GM12872 (cell line): ENCODE results near the gene VCL.

Experiments used
- TF ChIP-seq, protein P1 (sequence below): IDR thresholded peaks from 3 replicates; pipeline ENCODE4 v1.5.1; 2011; ENCODE audit warnings: low read depth, mild to moderate bottlenecking, low read length, moderate library complexity; ENCODE audit not compliant: insufficient read depth

Gene VCL

DNA sequence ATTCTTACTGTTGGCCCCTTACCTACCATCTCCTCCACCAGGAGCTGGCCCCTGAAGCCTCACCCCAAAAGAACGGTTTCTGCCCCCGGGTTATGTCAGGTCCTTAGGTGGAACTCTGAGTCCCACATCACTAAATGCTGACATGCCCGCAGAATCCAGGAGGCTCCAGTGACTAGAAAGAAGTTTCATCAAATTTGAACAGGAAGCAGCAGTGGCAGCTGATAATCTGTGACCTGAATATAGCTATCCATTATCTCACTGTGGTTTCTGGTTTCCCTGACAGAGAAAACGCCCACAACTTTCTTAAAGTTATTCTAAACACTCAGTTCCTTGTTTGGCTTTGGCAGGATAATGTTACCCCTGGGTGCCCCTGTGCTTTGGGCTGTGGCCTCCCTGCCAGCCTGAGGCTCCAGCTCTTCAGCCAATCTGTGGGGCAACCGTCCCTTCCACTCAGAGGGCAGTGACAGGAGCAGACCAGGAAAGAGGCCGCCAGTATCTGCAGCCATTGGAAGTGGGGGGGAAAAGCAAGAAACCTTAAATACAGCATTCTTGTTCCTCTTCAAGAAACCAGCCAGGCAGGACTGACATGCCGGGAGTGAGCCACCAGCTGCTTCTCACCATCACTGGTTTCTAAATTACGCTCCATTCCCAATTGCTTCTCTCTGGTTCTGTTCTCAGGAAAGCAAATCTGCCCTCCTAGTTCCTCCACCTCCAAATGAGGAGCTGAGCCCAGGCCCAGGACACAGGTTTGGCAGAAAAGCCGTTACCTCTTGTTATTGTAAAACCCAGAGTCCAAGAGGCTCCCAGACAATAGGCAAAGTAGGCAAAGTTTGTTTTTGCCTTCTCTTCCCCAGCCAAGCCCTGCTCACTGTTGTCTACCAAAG, 41.2 kb upstream of the VCL start:
- TF ChIP-seq, protein P1, sequence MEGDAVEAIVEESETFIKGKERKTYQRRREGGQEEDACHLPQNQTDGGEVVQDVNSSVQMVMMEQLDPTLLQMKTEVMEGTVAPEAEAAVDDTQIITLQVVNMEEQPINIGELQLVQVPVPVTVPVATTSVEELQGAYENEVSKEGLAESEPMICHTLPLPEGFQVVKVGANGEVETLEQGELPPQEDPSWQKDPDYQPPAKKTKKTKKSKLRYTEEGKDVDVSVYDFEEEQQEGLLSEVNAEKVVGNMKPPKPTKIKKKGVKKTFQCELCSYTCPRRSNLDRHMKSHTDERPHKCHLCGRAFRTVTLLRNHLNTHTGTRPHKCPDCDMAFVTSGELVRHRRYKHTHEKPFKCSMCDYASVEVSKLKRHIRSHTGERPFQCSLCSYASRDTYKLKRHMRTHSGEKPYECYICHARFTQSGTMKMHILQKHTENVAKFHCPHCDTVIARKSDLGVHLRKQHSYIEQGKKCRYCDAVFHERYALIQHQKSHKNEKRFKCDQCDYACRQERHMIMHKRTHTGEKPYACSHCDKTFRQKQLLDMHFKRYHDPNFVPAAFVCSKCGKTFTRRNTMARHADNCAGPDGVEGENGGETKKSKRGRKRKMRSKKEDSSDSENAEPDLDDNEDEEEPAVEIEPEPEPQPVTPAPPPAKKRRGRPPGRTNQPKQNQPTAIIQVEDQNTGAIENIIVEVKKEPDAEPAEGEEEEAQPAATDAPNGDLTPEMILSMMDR: no peak

GRCh38 chr10:73959484-73960243, 38.3 kb upstream of the VCL start:
- TF ChIP-seq, protein P1: no peak

- TF ChIP-seq, protein P1: no peak
Observed at GRCh38 chr10:73962386-73962785, 35.5 kb upstream of the VCL start.

GRCh38 chr10:73964743-73965142, 33.2 kb upstream of the VCL start:
- TF ChIP-seq, protein P1: no peak

GRCh38 chr10:73965890-73966768, 31.8 kb upstream of the VCL start:
- TF ChIP-seq, protein P1: no peak

GRCh38 chr10:73967022-73967429, 30.9 kb upstream of the VCL start:
- TF ChIP-seq, protein P1: no peak
